Panc1 (cell line): Measurements from ENCODE around the gene ZNF81.

Experiments
- POLR2AphosphoS5 ChIP-seq: IDR thresholded peaks from 2 replicates; pipeline ENCODE4 v1.6.1; 2012; ENCODE audit warnings: mild to moderate bottlenecking, low read depth, low read length, moderate library complexity
- REST ChIP-seq, 2 experiments: IDR thresholded peaks; 2 replicates each; pipeline ENCODE4 v1.6.1; 2011 to 2012; ENCODE audit warnings: low read depth in 2 of 2, control low read depth in 1 of 2, low read length in 1 of 2, mild to moderate bottlenecking in 1 of 2, moderate library complexity in 1 of 2; ENCODE audit not compliant: insufficient read depth in 1 of 2
- SIN3A ChIP-seq: IDR thresholded peaks from 2 replicates; pipeline ENCODE4 v1.6.1; 2012; ENCODE audit warnings: low read depth, mild to moderate bottlenecking, low read length, moderate library complexity, borderline replicate concordance; ENCODE audit not compliant: insufficient read depth

- TF ChIP-seq SIN3A = no peak
- TF ChIP-seq POLR2AphosphoS5 = no peak
- TF ChIP-seq REST (IDR thresholded peaks at IDR 0.05; ENCODE audit: insufficient read depth in 1 of 2, low read depth in 2 of 2, low read length in 1 of 2) = no peak
Observed at GRCh38 chrX:47878198-47878597, 41.5 kb downstream of the ZNF81 start.
